Calu3 (cell line): ENCODE results near the gene SPDYE1. TPM values are rescaled to one million over a fixed set of nuclear protein-coding genes. Genes with fewer than 3 reads are reported as not detected.

Experiments used
- BruUV-seq: library from RNA; stranded (reverse); fragments of 400-500 nt; replicated peaks from 2 replicates; lab custom pipeline; 2021; lab: Mats Ljungman, UMichigan
- CTCF ChIA-PET: fragments of 300-600 bp; sonication (Branson Sonifier 250); formaldehyde crosslinking; loops from one replicate; lab custom pipeline; 2022; ENCODE audit warnings: antibody characterized with exemption; lab: Charles Lee
- DNase-seq: peaks from one replicate; pipeline ENCODE4 v3.0.0; 2022
- H3K27ac Mint-ChIP-seq: one replicate; pipeline ENCODE4 v1.8.0; 2022; ENCODE audit warnings: mixed read lengths; ENCODE audit not compliant: unreplicated experiment
- H3K27me3 Mint-ChIP-seq: one replicate; pipeline ENCODE4 v1.8.0; 2022; ENCODE audit warnings: mixed read lengths; ENCODE audit not compliant: unreplicated experiment
- H3K36me3 Mint-ChIP-seq: one replicate; pipeline ENCODE4 v1.8.0; 2022; ENCODE audit warnings: mild to moderate bottlenecking, moderate library complexity, mixed read lengths; ENCODE audit not compliant: insufficient read depth, unreplicated experiment
- H3K4me1 Mint-ChIP-seq: one replicate; pipeline ENCODE4 v1.8.0; 2022; ENCODE audit warnings: mild to moderate bottlenecking, low read depth, mixed read lengths; ENCODE audit not compliant: unreplicated experiment
- H3K4me3 Mint-ChIP-seq: one replicate; pipeline ENCODE4 v1.8.0; 2022; ENCODE audit warnings: mild to moderate bottlenecking, low read depth, moderate library complexity, mixed read lengths; ENCODE audit not compliant: unreplicated experiment
- H3K9me3 Mint-ChIP-seq: one replicate; pipeline ENCODE4 v1.8.0; 2022; ENCODE audit warnings: low read depth, mixed read lengths; ENCODE audit not compliant: unreplicated experiment
- CTCF ChIP-seq: fragments of 200-600 bp; IDR thresholded peaks from one replicate; pipeline ENCODE4 v1.8.0; 2022; ENCODE audit warnings: antibody characterized with exemption; ENCODE audit not compliant: unreplicated experiment
- intact Hi-C: fragments of 100-400 bp; cut with micrococcal nuclease; formaldehyde crosslinking; loops from one replicate; pipeline ENCODE4 v1.10.0; 2022; ENCODE audit not compliant: unreplicated experiment
- microRNA-seq: library from miRNA; unstranded; fragments of <30 nt; microRNA quantifications from one replicate; pipeline ENCODE4 v1.2.0, GENCODE V29; 2022
- total RNA-seq: library from RNA; stranded (reverse); gene quantifications from 2 replicates; pipeline ENCODE4 v1.2.3, GENCODE V29; 2022

SPDYE1 gene
- total RNA-seq, 1 experiment from 2014 or later: not detected

- no peak overlapping the region for H3K27ac Mint-ChIP-seq
- BruUV-seq: no TSS peak
- no peaks in the 10 kb centered on the region for H3K4me1 Mint-ChIP-seq
These were observed 61.1 kb downstream of the SPDYE1 start for GRCh38 chr7:44058759-44059218.

GRCh38 chr7:44059219-44060090, 61.8 kb downstream of the SPDYE1 start:
- Mint-ChIP-seq H3K36me3 (peaks cover 60% of the 10 kb centered on the region), H3K27me3 (no peaks in the 10 kb centered on the region), H3K27ac (no peak overlapping the region), H3K4me3 (no peak overlapping the region), H3K4me1 (no peaks in the 10 kb centered on the region), H3K9me3 (peaks cover 2% of the 10 kb centered on the region)
- CTCF ChIA-PET: interaction anchor here (1.4 kb wide), 1 partner anchor 8 kb away, joined by 3 read pairs; no protein-coding TSS in a partner anchor
- intact Hi-C loops: no loop called here
- BruUV-seq: no TSS peak
- DNase-seq: no peak
- TF ChIP-seq CTCF: no peak

More at GRCh38 chr7:44058759-44059218, 61.1 kb downstream of the SPDYE1 start:
- intact Hi-C loops: no loop called here
- H3K27me3 Mint-ChIP-seq: no peaks in the 10 kb centered on the region
- TF ChIP-seq CTCF: no peak
- no peak overlapping the region for H3K4me3 Mint-ChIP-seq
- no peak for DNase-seq
- CTCF ChIA-PET: no interaction called here
- peaks cover 61% of the 10 kb centered on the region for H3K36me3 Mint-ChIP-seq
- peaks cover 2% of the 10 kb centered on the region for H3K9me3 Mint-ChIP-seq

Small RNA genes lying within 50 kb of the gene (microRNA-seq; reads per million reads assigned to microRNA genes)
- gene MIR6837: 1.8 reads per million

Other genes with a start within 250 kb of the SPDYE1 start
- gene BLVRA, start 239.2 kb upstream of the SPDYE1 start, total RNA-seq: 29.8 and 36.4 TPM in 2 replicates
- gene MRPS24, start 128.4 kb upstream of the SPDYE1 start, total RNA-seq: 164 and 182 TPM in 2 replicates
- 44.1 and 48.3 TPM in 2 replicates for gene URGCP, start 91.3 kb upstream of the SPDYE1 start, total RNA-seq
- gene UBE2D4, start 71.5 kb upstream of the SPDYE1 start, total RNA-seq: 21.4 and 22.7 TPM in 2 replicates
- 164 and 180 TPM in 2 replicates for gene DBNL, start 46.8 kb downstream of the SPDYE1 start, total RNA-seq
- 0.87 TPM in 1 of 2 replicates, not detected in the other for gene PGAM2, start 67.7 kb downstream of the SPDYE1 start, total RNA-seq
- gene POLM, start 84.6 kb downstream of the SPDYE1 start, total RNA-seq: 44.2 and 57.9 TPM in 2 replicates
- gene AEBP1, start 106.4 kb downstream of the SPDYE1 start, total RNA-seq: not detected in 2 replicates
- gene POLD2, start 125.7 kb downstream of the SPDYE1 start, total RNA-seq: 237 and 246 TPM in 2 replicates
- not detected in 2 replicates for gene MYL7, start 143.4 kb downstream of the SPDYE1 start, total RNA-seq
- gene GCK, start 191.5 kb downstream of the SPDYE1 start, total RNA-seq: not detected in 2 replicates
- gene YKT6, start 203.1 kb downstream of the SPDYE1 start, total RNA-seq: 139 and 146 TPM in 2 replicates